Measurements from ENCODE around the gene ZACN.

Gene ZACN

DNA sequence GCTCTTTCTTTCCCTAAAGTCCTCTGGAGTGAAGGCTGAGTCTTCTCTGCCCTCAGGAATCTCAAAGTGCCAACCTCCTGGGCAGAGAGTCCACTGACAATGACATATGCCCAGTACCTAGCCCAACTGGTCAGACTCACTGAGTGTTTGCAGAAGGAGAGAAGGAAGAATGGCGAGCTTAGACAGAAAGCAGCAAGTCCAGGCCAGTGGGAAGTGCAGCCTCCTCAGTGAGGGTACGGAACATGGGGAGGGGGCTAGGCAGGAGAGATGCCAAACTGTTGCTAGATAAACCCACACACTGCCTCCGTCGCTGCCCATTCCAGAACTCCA, 23.9 kb downstream of the ZACN start:
- H3K4me3 ChIP-seq (ENCODE audit: low read length), result peak overlapping the region; percentile 96
- TF ChIP-seq, protein P1, sequence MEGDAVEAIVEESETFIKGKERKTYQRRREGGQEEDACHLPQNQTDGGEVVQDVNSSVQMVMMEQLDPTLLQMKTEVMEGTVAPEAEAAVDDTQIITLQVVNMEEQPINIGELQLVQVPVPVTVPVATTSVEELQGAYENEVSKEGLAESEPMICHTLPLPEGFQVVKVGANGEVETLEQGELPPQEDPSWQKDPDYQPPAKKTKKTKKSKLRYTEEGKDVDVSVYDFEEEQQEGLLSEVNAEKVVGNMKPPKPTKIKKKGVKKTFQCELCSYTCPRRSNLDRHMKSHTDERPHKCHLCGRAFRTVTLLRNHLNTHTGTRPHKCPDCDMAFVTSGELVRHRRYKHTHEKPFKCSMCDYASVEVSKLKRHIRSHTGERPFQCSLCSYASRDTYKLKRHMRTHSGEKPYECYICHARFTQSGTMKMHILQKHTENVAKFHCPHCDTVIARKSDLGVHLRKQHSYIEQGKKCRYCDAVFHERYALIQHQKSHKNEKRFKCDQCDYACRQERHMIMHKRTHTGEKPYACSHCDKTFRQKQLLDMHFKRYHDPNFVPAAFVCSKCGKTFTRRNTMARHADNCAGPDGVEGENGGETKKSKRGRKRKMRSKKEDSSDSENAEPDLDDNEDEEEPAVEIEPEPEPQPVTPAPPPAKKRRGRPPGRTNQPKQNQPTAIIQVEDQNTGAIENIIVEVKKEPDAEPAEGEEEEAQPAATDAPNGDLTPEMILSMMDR (conservative IDR thresholded peaks at IDR 0.05; ENCODE audit: low read length), result no peak
- no peak for DNase-seq (ENCODE audit: low read depth)

DNA sequence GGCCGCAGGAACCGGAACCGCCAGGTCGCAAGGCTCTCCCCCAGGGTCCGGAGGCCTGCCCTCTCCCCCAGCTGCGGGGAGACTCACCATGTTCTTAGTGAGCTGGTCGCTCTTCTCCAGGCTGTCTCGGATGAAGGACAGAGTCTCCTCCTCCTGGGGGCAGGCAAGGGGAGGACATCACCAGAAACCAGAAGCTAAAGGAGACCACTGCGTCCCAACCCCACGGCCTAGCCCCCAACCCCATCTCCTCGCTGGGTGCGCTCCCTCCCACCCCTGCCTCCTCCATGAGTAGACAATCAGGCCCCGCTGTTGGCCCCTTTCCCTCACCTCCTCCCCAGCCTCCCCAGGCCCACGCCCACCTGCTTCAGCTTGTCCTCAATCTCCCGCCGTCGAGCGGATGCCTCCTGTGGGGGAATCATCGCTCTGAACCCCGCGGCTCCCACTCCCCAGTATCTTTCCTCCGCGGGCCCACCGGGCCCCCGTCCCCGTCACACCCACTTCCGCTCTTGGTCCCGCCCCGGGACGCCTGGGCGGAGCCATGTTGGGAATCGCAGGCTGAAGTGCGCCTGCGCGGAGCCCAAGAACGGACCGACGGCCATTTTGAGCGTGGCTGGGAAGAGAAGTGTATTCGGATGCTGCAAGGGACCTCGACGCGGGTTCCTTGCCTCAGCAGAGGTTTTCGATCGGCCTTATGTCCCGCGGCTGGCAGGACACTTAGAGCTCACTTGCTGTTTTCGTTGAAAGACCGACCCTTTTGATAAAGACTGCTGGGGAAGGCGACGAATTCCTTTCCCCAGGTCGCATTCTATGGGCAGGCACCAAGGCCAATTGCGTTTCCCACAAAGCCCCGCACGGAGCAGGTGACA, 24.5 kb downstream of the ZACN start, which contains the start of gene EXOC7:
Gene EXOC7 (minus strand): TSS at position 514 of the 866 bp plus-strand sequence. CDS start 95 bp downstream, at position 419.
- peak; percentile 85 for DNase-seq (ENCODE audit: low read depth)
- TF ChIP-seq, protein P1 (conservative IDR thresholded peaks at IDR 0.05; ENCODE audit: low read length), result 0 out of 2 replicates have a peak, but pooled peaks have one; percentile 24
- peak within 1 kb of the TSS; percentile 96 for H3K4me3 ChIP-seq (ENCODE audit: low read length)

DNA sequence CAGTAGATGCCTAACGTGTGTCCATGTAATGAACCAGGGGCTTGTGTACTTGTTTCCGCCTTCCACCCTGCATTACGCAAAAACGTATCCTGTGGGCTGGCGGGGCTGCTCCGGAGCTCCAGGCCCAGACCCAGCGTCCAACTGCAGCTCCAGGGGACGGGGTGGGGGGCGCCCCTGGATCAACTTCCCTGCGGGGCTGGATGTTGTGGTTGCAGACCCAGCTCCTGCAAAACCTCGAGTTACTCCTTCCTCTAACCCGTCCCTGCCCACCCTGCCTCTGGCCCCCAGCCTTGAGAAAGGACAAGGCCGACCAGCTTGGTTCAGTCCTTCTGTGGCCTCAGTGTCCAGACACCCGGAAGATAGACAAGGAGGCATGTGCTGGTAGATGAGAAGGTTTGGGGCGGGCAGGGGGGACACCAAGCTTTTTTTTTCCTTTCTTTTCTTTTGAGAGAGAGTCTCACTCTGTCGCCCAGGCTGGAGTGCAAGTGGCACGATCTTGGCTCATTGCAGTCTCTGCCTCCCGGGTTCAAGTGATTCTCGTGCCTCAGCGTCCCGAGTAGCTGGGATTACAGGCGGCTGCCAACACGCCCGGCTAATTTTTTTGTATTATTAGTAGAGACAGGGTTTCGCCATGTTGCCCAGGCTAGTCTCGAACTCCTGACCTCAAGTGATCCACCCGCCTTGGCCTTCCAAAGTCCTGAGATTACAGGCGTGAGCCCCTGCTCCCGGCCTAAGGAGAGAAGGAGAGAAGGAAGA, 25.3 kb downstream of the ZACN start:
- peak overlapping the region; percentile 96 for H3K4me3 ChIP-seq (ENCODE audit: low read length)
- TF ChIP-seq, protein P1 (conservative IDR thresholded peaks at IDR 0.05; ENCODE audit: low read length), result no peak
- DNase-seq (ENCODE audit: low read depth), result no peak

DNA sequence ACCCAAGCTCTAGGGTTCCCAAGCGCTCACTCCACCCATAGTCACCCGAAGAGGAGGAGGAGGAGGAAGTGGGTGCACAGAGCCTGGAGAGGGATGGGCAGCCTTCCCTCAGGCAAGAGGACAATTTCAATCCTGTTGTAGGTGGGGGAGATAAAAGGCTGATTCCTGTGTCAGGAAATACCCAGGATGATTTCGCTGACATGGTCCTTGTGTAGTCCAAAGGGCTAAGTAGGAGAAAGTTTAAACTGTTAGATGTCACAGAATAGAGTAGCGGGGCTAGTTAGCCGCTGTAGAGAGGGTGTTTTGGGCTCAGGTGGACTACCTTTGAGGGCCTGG, 25.9 kb downstream of the ZACN start:
- no peak for DNase-seq (ENCODE audit: low read depth)
- H3K4me3 ChIP-seq (ENCODE audit: low read length), result no peak overlapping the region
- TF ChIP-seq, protein P1 (conservative IDR thresholded peaks at IDR 0.05; ENCODE audit: low read length), result no peak

DNA sequence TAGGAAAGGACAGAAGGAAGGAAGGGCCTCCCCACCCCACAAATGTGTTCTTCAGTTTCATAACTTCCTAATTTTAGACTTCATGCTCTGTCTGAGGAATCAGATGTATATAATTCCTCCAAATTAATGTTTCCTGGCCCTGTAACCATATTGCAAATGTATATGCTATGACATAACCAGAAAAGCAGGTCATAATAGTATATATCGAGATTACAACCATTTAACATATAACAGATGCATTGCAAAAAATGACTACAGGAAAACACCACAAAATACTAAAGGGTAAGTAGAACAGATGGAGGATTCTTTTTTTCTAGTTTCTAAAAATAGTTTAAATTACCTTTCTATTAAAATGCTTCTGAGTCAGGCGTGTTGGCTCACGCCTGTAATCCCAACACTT, 27.7 kb downstream of the ZACN start:
- H3K4me3 ChIP-seq (ENCODE audit: low read length), result no peak overlapping the region
- no peak for DNase-seq (ENCODE audit: low read depth)
- TF ChIP-seq, protein P1 (conservative IDR thresholded peaks at IDR 0.05; ENCODE audit: low read length), result no peak

DNA sequence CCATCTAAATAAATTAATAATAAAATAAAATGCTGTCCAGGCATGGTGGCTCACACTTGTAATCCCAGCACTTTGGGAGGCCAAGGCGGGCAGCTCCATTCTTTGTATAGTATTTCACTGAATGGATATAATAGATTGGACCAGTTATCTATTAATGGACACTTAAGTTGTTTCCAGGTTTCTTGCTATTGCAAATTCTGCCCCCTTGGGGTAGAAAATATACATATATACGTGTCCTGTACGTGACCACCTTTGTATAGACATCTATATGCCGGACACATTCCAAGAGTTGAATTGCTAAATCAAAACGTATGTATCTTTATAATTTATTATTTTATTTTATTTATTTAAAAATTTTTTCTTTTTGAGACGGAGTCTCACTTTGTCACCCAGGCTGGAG, 28.5 kb downstream of the ZACN start:
- H3K4me3 ChIP-seq (ENCODE audit: low read length), result no peak overlapping the region
- TF ChIP-seq, protein P1 (conservative IDR thresholded peaks at IDR 0.05; ENCODE audit: low read length), result 0 out of 2 replicates have a peak, but pooled peaks have one; percentile 8
- no peak for DNase-seq (ENCODE audit: low read depth)

Measured in AG10803 (cell line).